HG03159 (cell line): Measurements from ENCODE around the gene NAV2.
"Not testable (repeated sequence)": the region's sequence is repeated elsewhere in the genome, so short reads cannot be mapped to it uniquely, and the experiment has no call there.

Experiments
- ATAC-seq: cut with Tn5 transposase; IDR thresholded peaks from one replicate; pipeline ENCODE4 v1.9.1; 2021; ENCODE audit warnings: mild to moderate bottlenecking, moderate library complexity; ENCODE audit not compliant: unreplicated experiment

NAV2 gene

DNA sequence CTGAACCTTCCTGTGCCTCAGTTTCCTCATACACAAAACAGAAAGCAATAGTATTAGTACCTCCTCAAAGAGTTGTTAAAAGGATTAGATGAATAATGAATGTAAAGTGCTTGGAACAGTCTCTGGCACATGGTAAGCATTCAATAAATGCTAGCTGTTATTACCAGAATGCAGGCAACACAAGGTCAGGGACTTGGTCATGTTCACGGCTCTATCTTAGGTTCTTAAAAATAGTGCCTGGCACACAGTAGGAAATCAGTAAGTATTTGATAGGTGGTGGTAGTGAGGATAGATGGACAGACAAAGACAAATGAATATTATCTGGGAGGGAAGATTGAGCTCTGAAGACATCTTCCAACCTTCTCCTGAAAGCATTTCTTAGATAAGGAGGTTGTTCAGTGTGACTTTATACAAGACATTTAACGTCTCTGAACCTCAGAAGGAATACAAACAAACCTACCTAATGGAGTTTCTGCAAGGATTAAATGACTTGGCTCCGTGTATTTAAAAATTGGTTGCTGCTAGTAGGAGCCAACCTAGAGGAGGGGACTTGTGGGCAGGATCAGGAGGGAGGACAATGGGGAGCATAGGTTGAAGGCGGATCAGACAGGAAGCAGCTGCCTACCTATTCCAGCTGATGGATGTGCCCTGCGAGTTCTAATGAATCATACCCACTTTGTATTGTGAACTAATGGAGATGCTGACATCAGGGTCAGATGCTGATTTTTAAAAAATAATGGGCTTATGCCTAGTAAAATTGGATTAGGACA is 353.6 kb downstream of the NAV2 start:
- ATAC-seq: no peak

DNA sequence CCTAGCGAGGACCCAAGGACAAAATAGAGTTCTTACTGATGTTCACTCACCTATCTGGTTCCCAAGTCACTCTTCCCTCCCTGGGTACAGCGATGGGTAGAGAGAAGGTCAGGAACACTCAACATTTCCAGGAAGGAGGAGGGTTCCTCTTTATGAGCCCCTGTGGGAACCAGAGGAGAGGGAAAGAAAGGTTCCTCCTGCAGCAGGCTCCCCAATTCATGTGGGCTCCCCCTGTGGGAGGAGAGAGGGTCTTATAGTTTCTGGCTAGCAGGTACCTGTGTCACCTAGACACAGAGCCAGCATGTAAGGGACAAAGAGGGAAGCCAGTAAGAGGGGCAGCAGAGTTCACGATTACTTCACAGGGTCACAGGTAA is 354.1 kb downstream of the NAV2 start:
- ATAC-seq: no peak

DNA sequence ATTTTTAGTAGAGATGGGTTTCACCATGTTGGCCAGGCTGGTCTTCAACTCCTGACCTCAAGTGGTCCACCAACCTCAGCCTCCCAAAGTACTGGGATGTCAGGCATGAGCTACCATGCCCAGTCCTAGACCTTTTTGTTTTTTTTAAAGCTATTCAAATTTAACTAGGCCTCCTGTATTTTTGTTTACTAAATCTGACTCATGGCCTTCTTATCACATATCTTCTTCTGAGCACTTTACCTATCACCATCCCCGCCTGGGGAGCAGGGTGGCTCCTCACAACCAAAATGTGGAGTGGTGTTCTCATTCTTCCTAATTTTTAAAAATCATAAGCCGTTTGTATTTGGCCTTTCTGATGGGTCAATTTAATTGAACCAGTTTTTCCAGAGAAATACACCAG is 355.0 kb downstream of the NAV2 start:
- no peak for ATAC-seq

DNA sequence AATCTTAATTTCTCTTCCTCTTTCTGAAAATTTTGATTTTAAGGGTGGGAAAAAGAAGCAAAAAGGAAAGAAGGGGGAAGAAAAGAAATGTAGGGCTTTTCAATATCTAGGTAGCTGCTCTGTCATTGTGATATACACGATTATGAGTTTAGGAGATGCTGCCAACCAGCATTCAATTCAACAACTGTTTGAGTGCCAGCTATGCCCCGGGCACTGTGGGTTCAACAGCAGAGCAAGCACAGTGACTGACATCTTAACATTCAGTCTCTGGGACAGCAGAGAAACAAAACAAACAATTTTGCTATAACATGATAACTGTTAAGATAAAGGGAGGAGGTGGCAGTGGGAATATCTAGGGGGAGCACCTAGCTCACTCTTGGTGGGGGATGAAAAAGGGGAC is 356.1 kb downstream of the NAV2 start:
- no peak for ATAC-seq

DNA sequence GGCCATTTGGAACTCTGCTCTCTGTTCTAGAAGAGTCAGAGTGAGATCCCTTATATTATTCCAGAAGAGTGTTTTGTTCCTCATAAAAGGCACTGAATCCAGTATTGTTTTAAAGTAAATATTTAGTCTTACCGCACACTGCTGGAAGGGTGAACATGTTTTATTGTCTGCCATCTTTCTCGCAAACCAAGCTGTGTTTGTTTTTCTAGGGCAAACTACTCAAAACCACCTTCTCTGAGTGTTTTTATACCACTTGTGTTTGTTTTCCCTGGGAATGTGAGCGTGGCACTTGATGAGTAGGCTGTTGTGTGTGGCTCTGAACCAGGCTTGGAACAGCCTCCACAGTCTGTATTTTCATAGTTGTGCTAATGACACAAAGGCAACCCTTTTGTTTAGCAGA is 357.8 kb downstream of the NAV2 start:
- no peak for ATAC-seq

DNA sequence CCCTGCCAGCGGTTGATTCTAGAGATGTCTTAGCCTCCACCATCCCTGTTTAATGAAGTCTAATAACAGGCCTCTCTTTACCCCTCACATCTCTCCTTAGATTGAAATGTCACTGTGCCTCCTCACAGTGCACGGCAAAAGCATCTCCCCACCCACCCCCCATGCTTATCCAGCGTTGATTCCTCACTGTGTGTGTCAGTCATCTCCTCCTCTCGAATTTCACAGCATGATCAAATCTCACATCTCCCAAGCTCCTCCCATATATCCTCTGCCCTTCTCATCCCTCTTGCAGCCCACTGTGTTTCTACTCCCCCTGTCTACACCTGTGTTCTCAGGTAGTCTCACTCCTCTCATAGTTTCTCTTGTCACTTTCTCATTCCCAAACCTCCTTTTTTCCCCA is 363.0 kb downstream of the NAV2 start:
- no peak for ATAC-seq

DNA sequence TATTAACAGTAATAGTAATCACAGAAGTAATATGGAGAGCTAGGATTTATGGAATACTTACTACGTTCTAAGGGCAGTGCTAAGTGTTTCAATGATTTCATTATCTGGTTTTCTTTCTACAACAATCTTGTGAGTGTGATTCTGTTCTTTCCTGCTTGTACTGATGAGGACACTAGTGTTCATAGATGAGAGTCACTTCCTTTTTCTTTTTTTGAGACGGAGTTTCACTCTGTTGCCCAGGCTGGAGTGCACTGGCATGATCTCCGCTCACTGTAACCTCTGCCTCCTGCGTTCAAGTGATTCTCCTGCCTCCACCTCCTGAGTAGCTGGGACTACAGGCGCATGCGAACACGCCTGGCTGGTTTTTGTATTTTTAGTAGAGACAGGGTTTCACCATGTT is 366.2 kb downstream of the NAV2 start:
- no peak for ATAC-seq

DNA sequence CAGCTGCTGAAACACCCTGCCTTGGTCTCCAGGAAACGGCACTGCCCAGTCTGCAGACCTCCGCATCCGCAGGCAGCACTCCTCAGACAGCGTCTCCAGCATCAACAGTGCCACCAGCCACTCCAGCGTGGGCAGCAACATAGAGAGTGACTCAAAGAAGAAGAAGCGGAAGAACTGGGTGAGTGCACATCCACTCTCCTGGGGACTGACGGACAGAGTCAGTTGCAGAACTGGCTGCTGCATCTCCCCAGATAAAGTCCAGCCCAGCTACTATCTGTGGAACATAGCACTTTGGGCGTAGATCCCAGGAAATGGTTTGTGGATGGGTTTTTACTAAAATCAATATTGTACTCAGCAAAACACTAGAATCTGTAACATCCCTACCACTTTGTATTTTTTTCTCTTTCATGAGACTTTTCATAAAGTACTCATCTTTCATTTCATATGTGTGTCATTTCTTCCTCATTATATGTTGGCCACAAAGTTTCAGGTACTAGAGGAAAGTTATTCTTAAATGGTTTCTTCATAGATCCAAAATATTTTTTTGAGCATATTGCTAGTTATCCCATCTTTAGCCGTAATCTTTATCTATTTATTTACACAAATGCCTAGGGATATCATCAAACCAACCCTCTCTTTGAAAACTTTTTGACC is 367.5 kb downstream of the NAV2 start:
- no peak for ATAC-seq

DNA sequence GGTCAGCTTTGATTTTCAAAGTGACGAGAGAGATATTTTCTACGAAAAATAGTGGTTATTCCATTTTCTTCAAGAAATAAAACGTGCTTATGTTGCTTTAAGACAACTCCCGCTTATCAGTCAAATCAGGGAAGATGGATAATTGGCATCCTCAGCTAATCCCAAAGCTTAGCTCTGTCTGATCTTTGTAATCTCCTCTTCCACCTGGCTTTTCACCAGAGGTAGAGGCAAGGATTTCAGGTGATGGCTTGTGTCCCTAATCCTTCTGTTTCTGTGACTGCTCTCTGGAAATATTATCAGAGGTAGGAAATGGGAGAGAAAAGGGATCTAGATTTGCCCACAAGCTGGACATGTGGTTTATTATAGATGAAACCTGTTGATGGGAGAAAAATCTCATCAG is 368.7 kb downstream of the NAV2 start:
- no peak for ATAC-seq

DNA sequence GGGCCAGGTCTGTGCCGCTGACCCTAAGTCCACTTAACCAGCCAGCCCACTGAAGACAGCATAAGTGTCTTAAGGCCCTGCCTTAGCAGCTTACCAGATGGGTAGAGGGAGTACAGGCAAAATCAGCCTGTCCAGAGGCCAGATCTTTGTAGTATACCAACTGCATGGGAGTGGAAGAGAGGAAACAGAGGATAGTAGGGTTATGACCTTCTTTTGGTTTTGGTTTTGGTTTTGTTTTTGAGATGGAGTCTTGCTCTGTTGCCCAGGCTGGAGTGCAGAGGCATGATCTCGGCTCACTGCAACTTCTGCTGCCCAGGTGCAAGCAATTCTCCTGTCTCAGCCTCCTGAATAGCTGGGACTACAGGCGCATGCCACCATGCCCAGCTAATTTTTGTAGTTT is 371.2 kb downstream of the NAV2 start:
- not testable (repeated sequence) for ATAC-seq

DNA sequence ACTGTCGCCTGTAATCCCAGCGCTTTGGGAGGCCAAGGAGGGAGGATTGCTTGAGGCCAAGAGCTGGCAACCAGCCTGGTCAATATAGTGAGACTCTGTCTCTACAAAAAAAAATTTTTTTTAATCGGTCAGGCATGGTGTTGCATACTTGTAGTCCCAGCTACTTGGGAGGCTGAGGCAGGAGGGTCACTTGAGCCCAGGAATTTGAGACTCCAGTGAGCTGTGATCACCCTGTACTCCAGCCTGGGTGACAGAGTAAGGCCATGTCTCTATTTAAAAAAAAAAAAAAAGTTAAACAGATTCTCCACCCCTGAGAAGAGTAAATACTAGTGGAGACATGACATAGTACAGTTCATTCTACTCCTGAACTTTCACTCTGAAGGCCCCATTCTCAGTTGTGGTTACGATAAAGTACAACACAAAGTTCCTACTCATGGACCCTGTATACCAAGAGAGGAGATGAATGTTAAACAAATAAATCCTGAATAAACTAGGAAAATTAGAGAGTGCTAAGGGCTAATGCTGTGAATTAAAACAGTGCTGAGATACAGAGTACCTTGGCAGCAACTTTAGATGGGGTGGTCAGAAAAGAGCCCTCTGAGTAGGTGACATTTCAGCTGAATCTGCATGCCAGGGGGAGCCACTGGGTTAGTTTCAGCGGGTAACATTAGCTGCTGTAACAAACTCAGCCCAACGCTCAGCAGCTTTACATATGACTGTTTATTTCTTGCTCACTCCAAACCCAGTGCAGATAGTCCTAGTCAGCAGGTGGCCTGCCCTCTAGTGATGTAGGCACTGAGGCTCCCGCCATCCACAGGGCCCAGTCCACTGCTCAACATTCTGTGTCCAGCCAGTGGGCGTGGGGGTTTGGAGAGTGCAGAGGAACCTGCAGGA is 372.5 kb downstream of the NAV2 start:
- ATAC-seq: no peak

DNA sequence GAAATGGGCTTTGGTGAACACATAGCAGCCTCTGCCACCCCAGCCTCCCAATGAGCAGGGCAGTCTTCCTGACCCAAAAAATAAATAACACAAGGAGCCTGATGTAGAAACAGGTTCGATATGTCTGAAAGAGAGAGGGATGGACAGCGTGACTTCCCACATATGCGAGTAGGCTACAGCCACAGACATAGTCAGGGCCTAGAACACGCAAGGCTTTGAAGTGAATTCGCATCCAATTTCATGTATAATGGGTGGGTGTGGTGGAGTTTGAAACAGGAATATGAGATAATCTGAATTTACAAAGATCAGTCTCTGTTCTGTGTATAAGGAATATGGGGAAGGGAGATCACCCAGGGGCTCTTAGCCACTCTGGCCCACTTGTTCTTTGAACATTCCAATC is 373.3 kb downstream of the NAV2 start:
- no peak for ATAC-seq

DNA sequence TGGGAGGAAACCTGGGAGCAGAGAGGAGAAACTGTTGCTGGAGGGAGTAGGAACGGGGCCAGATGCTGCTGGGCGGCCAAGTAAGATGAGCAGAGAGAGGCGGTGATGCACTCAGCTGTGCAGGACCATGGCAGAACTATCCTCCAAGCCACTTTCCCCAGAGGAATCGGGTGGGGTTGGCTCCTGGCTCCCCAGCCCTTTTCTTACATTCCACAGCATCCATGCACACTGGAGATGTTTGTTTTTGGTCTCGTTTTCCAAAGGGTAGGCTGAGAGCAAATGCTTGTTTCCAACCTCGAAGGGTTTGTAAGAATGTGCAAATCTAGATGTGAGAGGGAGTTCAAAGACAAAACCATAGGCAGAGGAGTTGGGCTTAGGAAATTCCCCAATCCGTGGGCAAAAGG is 374.5 kb downstream of the NAV2 start:
- no peak for ATAC-seq

DNA sequence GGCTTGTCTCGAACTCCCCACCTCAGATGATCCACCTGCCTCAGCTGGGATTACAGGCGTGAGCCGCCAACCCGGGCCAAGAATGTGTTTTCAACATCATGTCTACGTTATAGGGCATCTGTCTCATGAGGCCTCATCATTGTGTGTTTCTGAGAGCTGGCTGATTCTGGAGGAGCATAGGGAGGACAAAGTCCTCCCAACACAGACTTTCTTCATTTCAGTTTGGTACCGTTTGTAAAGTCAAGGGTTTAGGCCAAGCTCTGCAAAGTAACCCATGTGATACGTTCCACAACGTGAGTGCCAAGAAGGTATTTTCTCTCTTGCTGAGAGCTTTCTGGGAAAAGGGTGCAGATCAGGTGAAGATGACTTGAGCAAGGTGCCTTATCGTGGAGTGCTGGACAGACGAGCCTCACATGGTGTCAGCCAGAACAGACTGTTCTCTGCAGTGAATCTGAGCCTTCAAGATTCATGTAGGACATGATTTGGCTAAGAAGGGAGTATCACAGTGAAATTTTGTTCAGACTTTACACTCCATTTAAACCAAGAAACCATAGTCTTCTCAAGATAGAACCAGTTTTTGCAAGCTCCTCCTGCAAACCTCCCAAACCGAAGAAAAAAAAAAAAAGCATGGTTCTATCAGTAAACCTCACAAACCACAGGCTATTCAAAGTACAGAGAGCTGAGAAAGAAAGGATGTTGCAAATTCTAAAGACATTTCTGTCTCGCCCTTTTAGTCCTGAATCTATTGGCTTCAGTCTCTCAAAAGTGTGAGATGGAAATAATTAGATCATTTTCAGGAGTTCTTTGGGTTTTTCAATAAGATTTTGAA is 376.0 kb downstream of the NAV2 start:
- ATAC-seq: no peak

DNA sequence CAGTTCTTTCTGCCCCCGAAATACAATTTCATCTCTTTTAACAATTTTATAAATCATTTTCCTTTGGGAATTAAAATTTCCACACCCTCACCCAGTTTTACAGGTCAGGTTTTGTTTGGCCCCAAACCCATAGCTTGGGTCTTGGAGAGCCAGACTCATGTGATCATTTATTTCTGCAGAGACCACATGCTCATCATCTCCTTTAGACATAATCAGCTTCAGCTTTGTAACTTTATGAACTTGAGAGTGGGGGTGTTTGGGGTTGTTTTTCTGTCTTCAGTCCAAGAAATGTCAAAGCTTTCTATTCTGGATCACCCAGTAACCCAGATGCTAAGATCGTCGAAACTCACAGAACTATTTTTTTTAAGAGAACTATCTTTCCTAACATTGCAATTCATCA is 376.7 kb downstream of the NAV2 start:
- no peak for ATAC-seq

DNA sequence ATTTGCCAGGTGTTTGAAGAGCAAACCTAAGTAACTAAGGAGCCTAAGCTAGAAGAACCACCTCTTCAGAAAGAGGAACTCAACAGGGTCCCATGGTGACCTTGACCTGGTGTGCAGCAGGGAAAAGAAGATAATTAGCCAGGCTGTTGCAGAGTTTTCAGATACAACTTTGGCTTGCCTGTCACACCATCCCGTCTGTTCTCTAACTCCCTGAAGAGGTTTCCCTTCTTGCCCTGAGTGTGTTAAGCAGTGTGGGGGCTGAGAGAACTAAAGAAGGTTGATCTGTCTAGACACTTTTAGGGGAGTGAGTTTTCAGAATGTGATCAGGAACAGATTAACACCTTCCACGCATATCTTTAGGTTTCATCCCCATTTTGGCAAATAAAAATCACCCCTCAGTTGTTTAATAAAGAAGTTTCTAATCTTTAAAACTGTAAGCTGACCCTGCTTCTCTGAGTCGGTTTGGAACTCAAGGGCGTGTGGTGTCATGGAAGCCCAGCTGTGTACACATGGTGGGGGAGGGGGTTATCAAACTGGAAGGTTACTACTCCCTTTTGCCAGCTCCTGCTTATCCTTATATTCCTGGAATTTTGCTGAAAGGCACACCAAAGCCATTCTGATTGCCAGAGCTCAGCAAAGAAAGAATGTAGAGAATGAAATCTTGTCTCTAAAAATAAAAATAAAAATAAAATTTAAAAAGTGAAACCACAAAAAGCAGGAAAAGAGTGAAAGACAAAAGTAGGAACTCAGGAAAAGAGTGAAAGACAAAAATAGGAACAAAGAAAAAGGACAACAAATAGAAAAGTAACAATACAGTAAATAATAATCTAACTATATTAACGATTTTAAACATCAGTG is 377.4 kb downstream of the NAV2 start:
- no peak for ATAC-seq

DNA sequence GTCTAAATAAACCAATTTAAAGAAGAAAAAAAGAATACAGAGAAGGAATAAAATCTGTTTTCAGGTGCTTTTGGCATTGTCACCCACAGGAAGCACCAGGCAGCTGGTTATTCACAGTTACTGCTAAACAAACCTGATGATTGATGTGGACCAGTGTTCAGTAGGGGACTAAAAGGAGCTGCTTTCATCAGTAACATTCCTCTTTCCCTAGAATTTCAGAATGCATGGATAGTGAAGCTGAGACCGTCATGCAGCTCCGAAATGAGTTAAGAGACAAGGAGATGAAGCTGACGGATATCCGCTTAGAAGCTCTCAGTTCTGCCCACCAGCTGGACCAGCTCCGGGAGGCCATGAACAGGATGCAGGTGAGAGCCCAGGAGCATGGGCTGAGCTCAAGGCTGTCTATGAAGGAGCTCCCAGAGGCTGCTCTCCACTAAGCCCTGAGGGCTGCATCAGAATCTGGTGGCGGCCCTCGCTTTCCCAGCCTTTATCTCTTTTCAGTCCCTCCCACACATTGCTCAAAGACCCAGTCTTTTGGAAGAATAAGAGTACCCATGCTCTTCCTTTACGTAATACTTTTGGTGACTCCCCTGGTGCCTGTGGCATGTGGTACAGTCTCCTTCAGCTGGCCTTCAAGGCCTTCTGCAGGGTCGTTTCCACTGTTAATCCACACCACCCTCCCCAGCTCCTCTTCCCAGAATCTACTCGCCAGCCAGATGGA is 378.2 kb downstream of the NAV2 start:
- ATAC-seq: no peak

DNA sequence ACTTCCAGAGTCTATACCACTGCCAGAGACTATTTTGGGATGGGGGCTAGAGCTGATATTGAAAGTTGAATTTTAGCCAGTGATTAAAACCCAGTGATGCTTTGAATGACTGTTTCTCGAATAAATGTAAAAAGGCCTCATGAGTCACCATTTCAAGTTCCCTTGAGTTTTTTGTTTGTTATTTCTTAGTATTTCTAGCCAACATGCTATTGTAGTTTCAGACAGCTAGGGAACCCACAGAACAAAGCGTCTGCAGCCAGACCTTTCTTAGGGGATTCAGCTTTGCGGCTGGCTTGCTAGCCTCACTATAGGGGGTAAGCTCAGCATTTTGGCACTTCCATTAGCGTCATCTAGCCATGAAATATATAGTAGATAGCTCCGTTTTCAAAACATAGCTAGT is 381.1 kb downstream of the NAV2 start:
- ATAC-seq: no peak

DNA sequence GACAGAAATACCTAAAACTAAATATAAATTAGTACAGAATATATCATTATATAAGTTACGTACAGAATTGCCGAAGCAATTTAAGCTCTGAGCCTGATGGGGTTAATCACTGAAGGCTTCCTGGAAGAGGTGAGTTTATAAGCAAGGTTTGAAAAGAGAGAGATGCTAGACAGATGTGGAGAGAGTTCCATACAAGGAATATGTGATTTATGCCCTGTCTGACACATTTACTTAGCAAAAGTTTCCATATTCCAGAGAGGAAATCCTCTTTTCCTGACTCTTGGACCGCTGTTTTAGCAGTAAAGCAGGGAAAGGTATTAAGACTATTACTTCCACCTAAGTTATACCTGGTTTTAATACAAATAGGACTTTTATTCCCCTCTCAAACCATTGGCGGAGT is 382.6 kb downstream of the NAV2 start:
- no peak for ATAC-seq
